Neural crest cell (in vitro differentiated cells): ENCODE results near the gene BUD13. TPM values are rescaled to one million over a fixed set of nuclear protein-coding genes. Genes with fewer than 3 reads are reported as not detected.

Source experiments
- DNase-seq: peaks from one replicate; pipeline ENCODE4 v3.0.0; 2021; ENCODE audit warnings: low read depth, mixed read lengths, low spot score
- H3K27ac Mint-ChIP-seq: one replicate; pipeline ENCODE4 v1.8.0; 2021; ENCODE audit warnings: mild to moderate bottlenecking, mixed read lengths; ENCODE audit not compliant: unreplicated experiment
- H3K27me3 Mint-ChIP-seq: 2 replicates; pipeline ENCODE4 v1.8.0; 2021; ENCODE audit warnings: low read depth, mild to moderate bottlenecking, mixed read lengths
- H3K36me3 Mint-ChIP-seq: 2 replicates; pipeline ENCODE4 v1.8.0; 2021; ENCODE audit warnings: low read depth, mild to moderate bottlenecking, mixed read lengths
- H3K4me1 Mint-ChIP-seq: 2 replicates; pipeline ENCODE4 v1.8.0; 2021; ENCODE audit warnings: mixed read lengths
- H3K4me3 Mint-ChIP-seq: one replicate; pipeline ENCODE4 v1.8.0; 2021; ENCODE audit warnings: mild to moderate bottlenecking, mixed read lengths
- H3K9me3 Mint-ChIP-seq: 2 replicates; pipeline ENCODE4 v1.8.0; 2021; ENCODE audit warnings: mixed read lengths
- CTCF ChIP-seq: fragments of 200-600 bp; sonication (generic); conservative IDR thresholded peaks from 2 replicates; pipeline ENCODE4 v1.5.0; 2021; ENCODE audit warnings: antibody characterized with exemption, mild to moderate bottlenecking
- total RNA-seq: library from RNA; stranded (reverse); gene quantifications from 2 replicates; pipeline ENCODE4 v1.2.1, GENCODE V29; 2021

BUD13 gene
- total RNA-seq, 1 donor from 2014 or later = 39.0 TPM

GRCh38 chr11:116791813-116792143 is 19.0 kb upstream of the BUD13 start, which contains the start of gene APOA5:
Gene APOA5 (minus strand): TSS chr11:116791879. CDS start chr11:116791860, 19 bp downstream.
- no peak for TF ChIP-seq CTCF
- H3K27me3 Mint-ChIP-seq = peaks cover 7% of the 10 kb centered on the region
- H3K4me1 Mint-ChIP-seq = peaks cover 28% of the 10 kb centered on the region
- H3K36me3 Mint-ChIP-seq = no peaks in the 10 kb centered on the region
- peak within 1 kb of the TSS; percentile 86 for H3K4me3 Mint-ChIP-seq
- H3K27ac Mint-ChIP-seq = no peak within 1 kb of the TSS
- no peak for DNase-seq
- H3K9me3 Mint-ChIP-seq = no peaks in the 10 kb centered on the region

- TF ChIP-seq CTCF = peak; percentile 91
- no peaks in the 10 kb centered on the region for H3K36me3 Mint-ChIP-seq
- DNase-seq = peak; percentile 91
- H3K4me1 Mint-ChIP-seq = peaks cover 31% of the 10 kb centered on the region
- H3K27ac Mint-ChIP-seq = no peak overlapping the region
- H3K4me3 Mint-ChIP-seq = peak overlapping the region; percentile 86
- H3K9me3 Mint-ChIP-seq = no peaks in the 10 kb centered on the region
- H3K27me3 Mint-ChIP-seq = peaks cover 7% of the 10 kb centered on the region
Measured at GRCh38 chr11:116791002-116791812, 18.4 kb upstream of the BUD13 start.

GRCh38 chr11:116790167-116791001 is 17.6 kb upstream of the BUD13 start:
- Mint-ChIP-seq H3K4me1 (peaks cover 31% of the 10 kb centered on the region), H3K27me3 (peaks cover 7% of the 10 kb centered on the region), H3K4me3 (peak overlapping the region; percentile 86), H3K36me3 (peaks cover 1% of the 10 kb centered on the region), H3K27ac (no peak overlapping the region), H3K9me3 (no peaks in the 10 kb centered on the region)
- DNase-seq = no peak
- no peak for TF ChIP-seq CTCF

- DNase-seq = no peak
- H3K9me3 Mint-ChIP-seq = no peaks in the 10 kb centered on the region
- TF ChIP-seq CTCF = no peak
- no peak overlapping the region for H3K27ac Mint-ChIP-seq
- peaks cover 7% of the 10 kb centered on the region for H3K27me3 Mint-ChIP-seq
- H3K4me1 Mint-ChIP-seq = peaks cover 31% of the 10 kb centered on the region
- H3K36me3 Mint-ChIP-seq = peaks cover 6% of the 10 kb centered on the region
- peak overlapping the region; percentile 100 for H3K4me3 Mint-ChIP-seq
Measured at GRCh38 chr11:116788975-116789374, 16.2 kb upstream of the BUD13 start.

GRCh38 chr11:116788534-116788933 is 15.7 kb upstream of the BUD13 start:
- Mint-ChIP-seq H3K27me3 (peaks cover 7% of the 10 kb centered on the region), H3K36me3 (peaks cover 6% of the 10 kb centered on the region), H3K27ac (peak overlapping the region; percentile 95), H3K4me3 (peak overlapping the region; percentile 100), H3K9me3 (no peaks in the 10 kb centered on the region), H3K4me1 (peaks cover 31% of the 10 kb centered on the region)
- DNase-seq = no peak
- TF ChIP-seq CTCF = no peak
